ENCODE data around the gene SPARCL1.

DNA sequence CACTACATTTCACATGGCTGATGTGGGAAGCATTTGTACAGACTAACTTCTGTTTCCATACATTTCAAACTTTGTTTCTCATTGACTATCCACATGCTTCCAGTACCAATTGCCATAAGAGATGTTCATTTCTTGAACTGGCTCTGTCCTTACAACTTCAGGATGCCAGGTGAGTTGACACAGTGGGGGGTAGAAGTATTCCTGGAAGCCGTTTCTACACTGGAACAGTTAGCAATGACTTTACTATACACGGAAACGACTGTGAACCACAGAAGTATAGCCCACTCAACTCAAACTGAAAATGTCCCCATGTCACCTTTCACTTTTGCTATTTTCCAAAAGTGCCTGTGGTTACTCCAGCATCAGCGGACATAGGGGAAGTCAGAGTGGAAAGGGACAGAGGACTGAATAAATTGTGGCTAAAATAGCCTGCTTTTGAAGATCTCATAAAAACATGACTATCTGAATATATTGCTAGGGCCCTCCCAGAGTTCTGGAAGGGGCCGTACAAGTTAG, 41.2 kb upstream of the SPARCL1 start:
- TF ChIP-seq, protein P1, sequence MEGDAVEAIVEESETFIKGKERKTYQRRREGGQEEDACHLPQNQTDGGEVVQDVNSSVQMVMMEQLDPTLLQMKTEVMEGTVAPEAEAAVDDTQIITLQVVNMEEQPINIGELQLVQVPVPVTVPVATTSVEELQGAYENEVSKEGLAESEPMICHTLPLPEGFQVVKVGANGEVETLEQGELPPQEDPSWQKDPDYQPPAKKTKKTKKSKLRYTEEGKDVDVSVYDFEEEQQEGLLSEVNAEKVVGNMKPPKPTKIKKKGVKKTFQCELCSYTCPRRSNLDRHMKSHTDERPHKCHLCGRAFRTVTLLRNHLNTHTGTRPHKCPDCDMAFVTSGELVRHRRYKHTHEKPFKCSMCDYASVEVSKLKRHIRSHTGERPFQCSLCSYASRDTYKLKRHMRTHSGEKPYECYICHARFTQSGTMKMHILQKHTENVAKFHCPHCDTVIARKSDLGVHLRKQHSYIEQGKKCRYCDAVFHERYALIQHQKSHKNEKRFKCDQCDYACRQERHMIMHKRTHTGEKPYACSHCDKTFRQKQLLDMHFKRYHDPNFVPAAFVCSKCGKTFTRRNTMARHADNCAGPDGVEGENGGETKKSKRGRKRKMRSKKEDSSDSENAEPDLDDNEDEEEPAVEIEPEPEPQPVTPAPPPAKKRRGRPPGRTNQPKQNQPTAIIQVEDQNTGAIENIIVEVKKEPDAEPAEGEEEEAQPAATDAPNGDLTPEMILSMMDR (conservative IDR thresholded peaks at IDR 0.05; ENCODE audit: low read depth in 2 of 2): no peak
- no peak for TF ChIP-seq POLR2AphosphoS5 (IDR thresholded peaks at IDR 0.05; ENCODE audit: low read depth)
- no peak for TF ChIP-seq JUNB (IDR thresholded peaks at IDR 0.05; ENCODE audit: unreplicated experiment)
- TF ChIP-seq EZH2 (IDR thresholded peaks at IDR 0.05; ENCODE audit: low read depth, unreplicated experiment): no peak
- TF ChIP-seq, protein P2, sequence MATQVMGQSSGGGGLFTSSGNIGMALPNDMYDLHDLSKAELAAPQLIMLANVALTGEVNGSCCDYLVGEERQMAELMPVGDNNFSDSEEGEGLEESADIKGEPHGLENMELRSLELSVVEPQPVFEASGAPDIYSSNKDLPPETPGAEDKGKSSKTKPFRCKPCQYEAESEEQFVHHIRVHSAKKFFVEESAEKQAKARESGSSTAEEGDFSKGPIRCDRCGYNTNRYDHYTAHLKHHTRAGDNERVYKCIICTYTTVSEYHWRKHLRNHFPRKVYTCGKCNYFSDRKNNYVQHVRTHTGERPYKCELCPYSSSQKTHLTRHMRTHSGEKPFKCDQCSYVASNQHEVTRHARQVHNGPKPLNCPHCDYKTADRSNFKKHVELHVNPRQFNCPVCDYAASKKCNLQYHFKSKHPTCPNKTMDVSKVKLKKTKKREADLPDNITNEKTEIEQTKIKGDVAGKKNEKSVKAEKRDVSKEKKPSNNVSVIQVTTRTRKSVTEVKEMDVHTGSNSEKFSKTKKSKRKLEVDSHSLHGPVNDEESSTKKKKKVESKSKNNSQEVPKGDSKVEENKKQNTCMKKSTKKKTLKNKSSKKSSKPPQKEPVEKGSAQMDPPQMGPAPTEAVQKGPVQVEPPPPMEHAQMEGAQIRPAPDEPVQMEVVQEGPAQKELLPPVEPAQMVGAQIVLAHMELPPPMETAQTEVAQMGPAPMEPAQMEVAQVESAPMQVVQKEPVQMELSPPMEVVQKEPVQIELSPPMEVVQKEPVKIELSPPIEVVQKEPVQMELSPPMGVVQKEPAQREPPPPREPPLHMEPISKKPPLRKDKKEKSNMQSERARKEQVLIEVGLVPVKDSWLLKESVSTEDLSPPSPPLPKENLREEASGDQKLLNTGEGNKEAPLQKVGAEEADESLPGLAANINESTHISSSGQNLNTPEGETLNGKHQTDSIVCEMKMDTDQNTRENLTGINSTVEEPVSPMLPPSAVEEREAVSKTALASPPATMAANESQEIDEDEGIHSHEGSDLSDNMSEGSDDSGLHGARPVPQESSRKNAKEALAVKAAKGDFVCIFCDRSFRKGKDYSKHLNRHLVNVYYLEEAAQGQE (IDR thresholded peaks at IDR 0.05; ENCODE audit: unreplicated experiment): no peak
- no peak for TF ChIP-seq EZH2phosphoT487 (IDR thresholded peaks at IDR 0.05; ENCODE audit: unreplicated experiment)
- TF ChIP-seq, protein P3, sequence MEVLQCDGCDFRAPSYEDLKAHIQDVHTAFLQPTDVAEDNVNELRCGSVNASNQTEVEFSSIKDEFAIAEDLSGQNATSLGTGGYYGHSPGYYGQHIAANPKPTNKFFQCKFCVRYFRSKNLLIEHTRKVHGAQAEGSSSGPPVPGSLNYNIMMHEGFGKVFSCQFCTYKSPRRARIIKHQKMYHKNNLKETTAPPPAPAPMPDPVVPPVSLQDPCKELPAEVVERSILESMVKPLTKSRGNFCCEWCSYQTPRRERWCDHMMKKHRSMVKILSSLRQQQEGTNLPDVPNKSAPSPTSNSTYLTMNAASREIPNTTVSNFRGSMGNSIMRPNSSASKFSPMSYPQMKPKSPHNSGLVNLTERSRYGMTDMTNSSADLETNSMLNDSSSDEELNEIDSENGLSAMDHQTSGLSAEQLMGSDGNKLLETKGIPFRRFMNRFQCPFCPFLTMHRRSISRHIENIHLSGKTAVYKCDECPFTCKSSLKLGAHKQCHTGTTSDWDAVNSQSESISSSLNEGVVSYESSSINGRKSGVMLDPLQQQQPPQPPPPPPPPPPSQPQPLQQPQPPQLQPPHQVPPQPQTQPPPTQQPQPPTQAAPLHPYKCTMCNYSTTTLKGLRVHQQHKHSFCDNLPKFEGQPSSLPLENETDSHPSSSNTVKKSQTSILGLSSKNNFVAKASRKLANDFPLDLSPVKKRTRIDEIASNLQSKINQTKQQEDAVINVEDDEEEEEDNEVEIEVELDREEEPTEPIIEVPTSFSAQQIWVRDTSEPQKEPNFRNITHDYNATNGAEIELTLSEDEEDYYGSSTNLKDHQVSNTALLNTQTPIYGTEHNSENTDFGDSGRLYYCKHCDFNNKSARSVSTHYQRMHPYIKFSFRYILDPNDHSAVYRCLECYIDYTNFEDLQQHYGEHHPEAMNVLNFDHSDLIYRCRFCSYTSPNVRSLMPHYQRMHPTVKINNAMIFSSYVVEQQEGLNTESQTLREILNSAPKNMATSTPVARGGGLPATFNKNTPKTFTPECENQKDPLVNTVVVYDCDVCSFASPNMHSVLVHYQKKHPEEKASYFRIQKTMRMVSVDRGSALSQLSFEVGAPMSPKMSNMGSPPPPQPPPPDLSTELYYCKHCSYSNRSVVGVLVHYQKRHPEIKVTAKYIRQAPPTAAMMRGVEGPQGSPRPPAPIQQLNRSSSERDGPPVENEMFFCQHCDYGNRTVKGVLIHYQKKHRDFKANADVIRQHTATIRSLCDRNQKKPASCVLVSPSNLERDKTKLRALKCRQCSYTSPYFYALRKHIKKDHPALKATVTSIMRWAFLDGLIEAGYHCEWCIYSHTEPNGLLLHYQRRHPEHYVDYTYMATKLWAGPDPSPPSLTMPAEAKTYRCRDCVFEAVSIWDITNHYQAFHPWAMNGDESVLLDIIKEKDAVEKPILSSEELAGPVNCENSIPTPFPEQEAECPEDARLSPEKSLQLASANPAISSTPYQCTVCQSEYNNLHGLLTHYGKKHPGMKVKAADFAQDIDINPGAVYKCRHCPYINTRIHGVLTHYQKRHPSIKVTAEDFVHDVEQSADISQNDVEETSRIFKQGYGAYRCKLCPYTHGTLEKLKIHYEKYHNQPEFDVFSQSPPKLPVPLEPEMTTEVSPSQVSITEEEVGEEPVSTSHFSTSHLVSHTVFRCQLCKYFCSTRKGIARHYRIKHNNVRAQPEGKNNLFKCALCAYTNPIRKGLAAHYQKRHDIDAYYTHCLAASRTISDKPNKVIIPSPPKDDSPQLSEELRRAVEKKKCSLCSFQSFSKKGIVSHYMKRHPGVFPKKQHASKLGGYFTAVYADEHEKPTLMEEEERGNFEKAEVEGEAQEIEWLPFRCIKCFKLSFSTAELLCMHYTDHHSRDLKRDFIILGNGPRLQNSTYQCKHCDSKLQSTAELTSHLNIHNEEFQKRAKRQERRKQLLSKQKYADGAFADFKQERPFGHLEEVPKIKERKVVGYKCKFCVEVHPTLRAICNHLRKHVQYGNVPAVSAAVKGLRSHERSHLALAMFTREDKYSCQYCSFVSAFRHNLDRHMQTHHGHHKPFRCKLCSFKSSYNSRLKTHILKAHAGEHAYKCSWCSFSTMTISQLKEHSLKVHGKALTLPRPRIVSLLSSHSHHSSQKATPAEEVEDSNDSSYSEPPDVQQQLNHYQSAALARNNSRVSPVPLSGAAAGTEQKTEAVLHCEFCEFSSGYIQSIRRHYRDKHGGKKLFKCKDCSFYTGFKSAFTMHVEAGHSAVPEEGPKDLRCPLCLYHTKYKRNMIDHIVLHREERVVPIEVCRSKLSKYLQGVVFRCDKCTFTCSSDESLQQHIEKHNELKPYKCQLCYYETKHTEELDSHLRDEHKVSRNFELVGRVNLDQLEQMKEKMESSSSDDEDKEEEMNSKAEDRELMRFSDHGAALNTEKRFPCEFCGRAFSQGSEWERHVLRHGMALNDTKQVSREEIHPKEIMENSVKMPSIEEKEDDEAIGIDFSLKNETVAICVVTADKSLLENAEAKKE (CRISPR knock-in tag; IDR thresholded peaks at IDR 0.05): no peak
- no peak for TF ChIP-seq ZNF331 (CRISPR knock-in tag; IDR thresholded peaks at IDR 0.05; ENCODE audit: low read depth)
